CD4-positive, alpha-beta T cell treated with Interleukin-1 beta for 1 hour (primary cell): ENCODE measurements around the gene SLC25A26.

Experiments
- DNase-seq, 2 donors: peaks; one replicate each; pipeline ENCODE4 v3.0.0-alpha.2; 2020 to 2022

Gene SLC25A26

GRCh38 chr3:66379565-66379964, 158.8 kb downstream of the SLC25A26 start:
- DNase-seq, result no peak

DNA sequence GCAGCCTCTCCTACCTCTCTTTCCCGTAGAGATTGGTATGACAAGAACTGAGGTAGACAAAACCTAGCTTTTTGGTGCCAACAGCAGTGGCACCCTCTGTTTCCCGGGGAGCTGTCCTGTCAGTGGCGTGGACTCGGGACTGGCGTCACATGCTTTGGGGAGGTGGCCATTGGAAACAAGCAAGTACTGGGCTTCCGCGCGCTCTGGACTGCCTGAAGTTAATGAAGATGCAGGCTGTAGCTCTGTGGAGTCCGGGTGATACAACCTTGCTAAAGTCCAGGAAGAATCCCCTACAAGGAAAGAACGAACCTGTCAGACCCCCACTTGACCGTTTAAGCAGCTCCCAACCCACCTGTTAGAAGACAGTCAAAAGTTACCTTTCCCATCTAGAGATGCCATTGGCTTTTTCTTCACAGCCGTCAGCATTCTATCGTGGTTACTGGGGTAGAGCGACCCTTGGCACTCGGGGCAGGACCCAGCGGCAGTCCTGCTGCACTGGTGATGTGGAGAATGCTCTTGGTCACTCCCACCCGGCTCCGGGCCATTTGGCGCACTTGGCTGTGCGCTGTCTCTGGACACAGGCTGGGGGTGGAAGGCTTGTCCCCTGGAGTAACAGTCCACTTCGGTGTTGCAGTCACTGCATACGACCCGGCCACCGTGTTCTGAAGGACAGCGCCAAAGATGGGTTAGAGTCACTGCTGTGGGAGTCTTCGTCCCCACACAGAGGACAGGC, 159.6 kb downstream of the SLC25A26 start:
- DNase-seq, result no peak

DNA sequence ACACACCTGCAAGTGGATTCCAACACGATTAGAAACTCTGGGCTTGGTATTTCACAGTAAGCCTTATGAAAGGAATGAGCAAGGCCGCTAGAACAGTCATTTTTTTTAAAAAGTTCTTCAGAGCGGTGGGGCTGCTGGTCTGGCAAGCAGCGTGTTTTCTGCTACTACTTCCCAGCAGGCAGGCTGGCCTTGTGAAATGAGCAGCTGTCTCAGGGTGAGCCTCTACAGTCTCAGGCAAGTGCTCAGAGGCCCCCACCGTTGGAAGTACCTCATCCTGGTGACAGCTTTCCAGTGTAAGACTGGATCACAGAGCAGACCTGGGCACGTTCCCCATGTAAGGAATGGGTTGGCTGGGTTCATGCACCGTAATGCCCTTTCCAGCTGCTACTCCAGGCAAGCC, 160.8 kb downstream of the SLC25A26 start:
- no peak for DNase-seq

DNA sequence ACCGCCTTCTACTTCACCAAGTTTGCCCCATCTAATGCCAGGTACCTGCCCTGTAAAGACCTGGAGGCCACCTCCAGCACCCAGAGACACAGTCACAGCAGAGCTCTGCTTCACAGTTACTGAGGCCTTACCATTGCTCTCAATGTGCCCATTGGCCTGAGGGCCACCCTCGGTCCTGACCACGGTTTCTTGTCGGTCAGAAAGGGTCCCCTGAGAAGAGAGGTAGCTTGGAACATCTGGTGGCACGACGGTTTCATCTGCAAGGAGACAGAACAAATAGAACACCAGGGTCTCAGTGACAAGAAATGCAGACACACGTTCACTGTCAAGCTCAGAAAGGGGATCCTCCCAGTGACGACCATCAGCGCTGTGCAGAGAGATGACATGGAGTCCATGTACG, 161.3 kb downstream of the SLC25A26 start:
- no peak for DNase-seq

DNA sequence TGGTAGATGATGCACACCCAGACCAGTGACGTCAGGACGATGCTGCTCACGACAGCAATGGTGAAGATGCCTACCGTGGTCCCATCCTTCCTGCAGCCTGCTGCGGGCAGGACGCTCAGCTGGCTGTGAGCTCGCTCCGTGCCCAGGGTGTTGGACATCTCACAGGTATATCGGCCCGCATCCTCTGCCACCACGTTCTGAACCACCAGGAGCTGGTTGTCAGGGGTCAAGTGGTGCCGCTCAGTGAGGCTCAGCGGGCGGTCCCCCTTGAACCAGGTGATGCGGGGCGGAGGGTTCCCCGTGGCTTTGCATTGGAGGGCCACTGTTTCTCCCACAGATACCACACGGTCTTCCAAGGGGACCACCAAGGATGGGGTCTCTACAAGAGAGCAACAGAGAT, 162.2 kb downstream of the SLC25A26 start:
- DNase-seq, result no peak

GRCh38 chr3:66383998-66384745, 163.4 kb downstream of the SLC25A26 start:
- no peak for DNase-seq

- DNase-seq, result no peak
Observed at GRCh38 chr3:66385066-66385465, 164.3 kb downstream of the SLC25A26 start.

DNA sequence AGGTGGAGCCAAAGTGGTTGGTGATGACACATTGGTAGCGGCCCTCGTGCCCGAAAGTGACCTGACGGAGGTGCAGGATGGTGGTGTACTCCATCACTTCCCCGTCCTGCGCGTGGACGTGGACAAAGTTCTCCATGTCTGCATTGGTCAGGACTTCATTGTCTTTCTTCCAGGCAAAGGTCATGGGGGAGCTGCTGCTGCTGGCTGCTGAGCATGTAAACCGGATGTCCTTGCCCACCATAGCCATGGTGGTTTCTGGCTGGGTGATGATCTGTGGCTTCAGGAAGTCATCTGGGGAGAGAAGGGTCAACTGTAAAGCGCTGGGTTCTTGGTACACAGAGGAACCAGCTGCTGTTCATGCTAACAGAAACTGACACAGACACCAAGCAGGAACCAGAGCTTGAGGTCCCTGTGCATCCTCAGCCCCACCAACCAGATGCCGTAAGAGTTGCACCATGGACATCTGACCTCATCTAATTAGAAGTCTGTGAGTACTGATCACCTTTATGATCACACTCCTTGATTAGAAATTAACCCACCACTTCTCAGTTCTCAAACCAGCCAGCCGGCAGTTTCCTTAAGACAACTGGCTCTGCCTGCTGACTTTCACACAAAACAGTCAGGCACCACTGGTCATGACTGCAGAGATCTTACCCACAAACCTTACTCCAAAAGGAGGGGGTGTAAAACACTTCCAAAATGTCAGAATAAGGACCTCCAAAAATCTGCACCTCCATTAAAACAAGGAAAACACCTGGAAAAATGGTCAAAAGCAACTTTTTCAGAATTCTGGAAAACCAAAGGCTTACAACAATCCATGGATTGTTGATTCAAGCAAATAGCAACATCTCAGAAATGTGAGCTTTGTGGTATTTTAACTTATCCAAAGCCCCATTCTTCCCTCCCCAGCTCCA, 165.5 kb downstream of the SLC25A26 start:
- DNase-seq, result no peak

GRCh38 chr3:66386925-66387650, 166.3 kb downstream of the SLC25A26 start:
- DNase-seq, result peak in 1 of 2 donors; percentile 14

- no peak for DNase-seq
Observed at GRCh38 chr3:66390013-66390412, 169.2 kb downstream of the SLC25A26 start.

DNA sequence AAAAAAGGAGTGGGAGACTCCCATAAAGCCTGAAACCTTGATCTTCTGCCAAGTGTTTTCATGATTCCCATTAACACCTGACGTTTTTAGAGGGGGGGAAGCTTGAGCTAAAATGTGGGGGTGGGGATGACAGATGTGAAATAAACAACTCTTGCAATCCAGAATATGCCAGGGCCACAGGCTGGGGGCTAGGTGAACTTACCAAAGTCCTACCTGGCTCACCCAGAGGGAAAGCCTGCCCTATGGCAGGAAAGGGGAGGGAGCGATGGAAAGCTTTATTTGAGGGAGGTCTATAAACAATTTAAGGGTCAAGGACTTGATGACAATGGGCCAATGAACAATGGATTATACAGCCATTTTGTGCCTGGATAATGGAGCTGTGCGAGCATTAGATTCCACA, 171.7 kb downstream of the SLC25A26 start:
- no peak for DNase-seq

- no peak for DNase-seq
Observed at GRCh38 chr3:66392966-66393332, 172.1 kb downstream of the SLC25A26 start.

- no peak for DNase-seq
Observed at GRCh38 chr3:66393333-66394005, 172.7 kb downstream of the SLC25A26 start.

- DNase-seq, result peak; percentile 68
Observed at GRCh38 chr3:66394019-66394752, 173.4 kb downstream of the SLC25A26 start.

- no peak for DNase-seq
Observed at GRCh38 chr3:66394753-66395249, 174.0 kb downstream of the SLC25A26 start.

GRCh38 chr3:66395635-66396034, 174.8 kb downstream of the SLC25A26 start:
- no peak for DNase-seq

DNA sequence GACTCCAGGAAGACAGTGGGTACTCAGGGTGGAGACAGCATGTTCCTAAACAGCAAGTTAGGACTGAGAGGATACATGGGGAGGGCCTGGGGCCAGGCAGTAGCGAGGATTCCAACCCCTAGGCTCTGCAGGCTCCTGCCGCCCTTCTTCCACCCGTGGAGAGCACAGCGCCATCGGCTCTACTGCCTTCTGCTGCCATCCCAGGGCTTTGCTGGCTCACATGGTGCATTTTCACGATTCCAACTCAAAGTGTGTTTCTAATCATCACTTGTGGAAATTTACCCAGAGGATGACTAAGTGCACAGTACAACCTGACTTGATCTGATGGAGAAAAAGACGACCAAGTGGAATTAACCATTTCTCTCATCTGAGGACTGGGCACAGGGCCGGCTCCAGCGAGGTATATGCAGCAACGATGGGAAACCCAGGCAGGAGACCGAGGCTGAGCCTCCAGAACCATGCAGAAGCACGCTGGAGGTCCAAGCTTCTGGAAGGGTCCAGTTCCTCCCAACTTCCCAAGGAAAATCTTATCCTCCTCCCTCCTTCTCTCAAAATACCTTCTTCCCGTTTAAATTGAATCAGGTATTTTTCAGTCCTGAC, 175.5 kb downstream of the SLC25A26 start:
- DNase-seq, result no peak

- no peak for DNase-seq
Observed at GRCh38 chr3:66396888-66397287, 176.1 kb downstream of the SLC25A26 start.

- no peak for DNase-seq
Observed at GRCh38 chr3:66397745-66398144, 176.9 kb downstream of the SLC25A26 start.

DNA sequence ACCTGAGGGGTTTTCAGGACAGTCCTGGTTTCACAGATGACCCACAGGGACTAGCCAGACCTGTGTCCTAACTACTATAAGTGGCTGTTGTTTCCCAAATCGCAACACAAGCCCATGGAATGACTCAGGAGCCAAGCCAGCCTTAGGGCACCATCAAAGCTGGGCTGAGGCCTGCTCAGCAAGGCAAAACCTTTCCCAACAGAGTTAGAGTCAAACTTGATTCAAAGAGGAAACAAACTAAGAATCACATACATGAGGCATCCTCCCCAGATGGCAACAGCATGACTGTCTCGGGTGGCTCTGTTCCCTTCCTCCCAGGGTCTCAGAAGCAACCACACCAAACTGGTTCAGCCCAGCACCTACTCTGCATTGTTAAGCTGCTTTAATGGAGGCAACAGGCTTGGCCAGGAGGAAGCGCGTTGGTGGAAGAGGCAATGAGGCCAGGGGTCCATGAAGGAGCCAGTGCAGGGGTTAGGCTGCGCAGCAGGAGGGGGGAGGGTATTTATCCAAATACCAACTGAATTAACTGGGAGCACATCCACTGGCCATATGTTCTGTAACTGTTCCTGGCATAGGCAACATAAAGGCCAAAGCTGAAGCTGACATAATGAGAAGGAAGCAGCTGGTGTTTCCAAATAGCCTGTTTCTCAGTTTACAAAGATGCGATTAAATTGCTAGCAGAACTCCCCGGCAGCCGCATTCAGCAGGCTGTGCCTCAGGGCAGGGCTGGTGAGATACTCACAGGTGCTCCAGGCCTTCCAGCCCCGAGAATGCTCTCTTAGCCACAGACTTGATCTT, 177.6 kb downstream of the SLC25A26 start:
- DNase-seq, result no peak
